Activated CD4-positive, alpha-beta memory T cell treated with anti-CD3 and anti-CD28 coated beads for 36 hours (primary cell): ENCODE data around the gene ARL17A. TPM values are rescaled to one million over a fixed set of nuclear protein-coding genes. Genes with fewer than 3 reads are reported as not detected.
"Not testable (repeated sequence)": the region's sequence is repeated elsewhere in the genome, so short reads cannot be mapped to it uniquely, and the experiment has no call there.

ENCODE experiments used
- CTCF ChIA-PET: fragments of 350-600 bp; sonication (Branson Sonifier 250); formaldehyde crosslinking; loops from one replicate; lab custom pipeline; 2021; ENCODE audit warnings: antibody characterized with exemption, inconsistent platforms; lab: Charles Lee
- POLR2A ChIA-PET: fragments of 350-600 bp; sonication (Branson Sonifier 250); formaldehyde crosslinking; loops from one replicate; lab custom pipeline; 2021; ENCODE audit warnings: antibody characterized with exemption; lab: Charles Lee
- DNase-seq: peaks from one replicate; pipeline ENCODE4 v3.0.0-alpha.2; 2020
- H3K27ac Mint-ChIP-seq: one replicate; pipeline ENCODE4 v1.8.0; 2021; ENCODE audit warnings: mixed read lengths
- H3K27me3 Mint-ChIP-seq: one replicate; pipeline ENCODE4 v1.8.0; 2021; ENCODE audit warnings: mixed read lengths
- H3K36me3 Mint-ChIP-seq: one replicate; pipeline ENCODE4 v1.8.0; 2021; ENCODE audit warnings: mixed read lengths
- H3K4me1 Mint-ChIP-seq: one replicate; pipeline ENCODE4 v1.8.0; 2021; ENCODE audit warnings: low read depth, mixed read lengths
- H3K4me3 Mint-ChIP-seq: one replicate; pipeline ENCODE4 v1.8.0; 2021; ENCODE audit warnings: mild to moderate bottlenecking, mixed read lengths
- H3K9me3 Mint-ChIP-seq: one replicate; pipeline ENCODE4 v1.8.0; 2021; ENCODE audit warnings: mixed read lengths
- intact Hi-C: fragments of 100-400 bp; cut with micrococcal nuclease; formaldehyde crosslinking; loops from one replicate; pipeline ENCODE4 v1.15.1; 2023
- total RNA-seq, 2 experiments: library from RNA; stranded (reverse); gene quantifications; one replicate each; pipeline ENCODE4 v1.2.3, GENCODE V29; 2021

ARL17A gene
- total RNA-seq, 2 experiments from 2014 or later = 14.7 to 15.7 TPM

DNA sequence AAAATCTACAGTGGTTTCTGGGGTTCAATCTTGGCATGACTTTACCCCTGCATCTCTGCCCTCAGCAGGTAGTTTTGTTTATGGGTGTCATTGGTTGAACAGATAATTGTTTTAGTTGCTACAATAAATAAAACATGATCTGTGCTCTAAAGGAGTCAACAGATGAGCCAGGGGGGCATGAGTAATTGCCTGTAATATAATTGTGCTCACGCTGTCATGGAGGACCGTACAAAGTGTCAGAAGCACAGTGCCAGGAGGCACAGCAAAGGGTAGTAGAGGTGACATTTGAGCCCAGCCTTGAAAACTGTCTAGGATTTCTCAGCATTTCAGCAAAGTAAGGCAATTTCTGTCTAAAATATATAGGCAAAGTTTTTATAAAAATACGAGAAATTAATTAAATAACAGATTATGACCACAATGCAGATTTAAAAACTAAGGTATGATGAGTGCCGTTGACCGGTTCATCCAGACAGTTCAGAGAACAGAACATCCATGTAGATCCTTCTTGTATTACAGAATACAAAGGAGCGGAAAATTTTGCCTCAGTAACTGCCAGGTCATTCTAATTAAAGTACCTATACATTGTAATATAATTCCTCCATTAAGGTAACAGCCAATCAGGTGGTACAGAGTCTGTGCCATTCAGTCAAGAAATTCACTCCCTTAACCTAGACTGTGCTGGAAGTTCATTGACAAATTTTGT, 79.9 kb downstream of the ARL17A start:
- H3K36me3 Mint-ChIP-seq, H3K4me1 Mint-ChIP-seq, H3K9me3 Mint-ChIP-seq, intact Hi-C loops, CTCF ChIA-PET, DNase-seq, H3K4me3 Mint-ChIP-seq, H3K27me3 Mint-ChIP-seq, H3K27ac Mint-ChIP-seq, POLR2A ChIA-PET: not testable (repeated sequence)

DNA sequence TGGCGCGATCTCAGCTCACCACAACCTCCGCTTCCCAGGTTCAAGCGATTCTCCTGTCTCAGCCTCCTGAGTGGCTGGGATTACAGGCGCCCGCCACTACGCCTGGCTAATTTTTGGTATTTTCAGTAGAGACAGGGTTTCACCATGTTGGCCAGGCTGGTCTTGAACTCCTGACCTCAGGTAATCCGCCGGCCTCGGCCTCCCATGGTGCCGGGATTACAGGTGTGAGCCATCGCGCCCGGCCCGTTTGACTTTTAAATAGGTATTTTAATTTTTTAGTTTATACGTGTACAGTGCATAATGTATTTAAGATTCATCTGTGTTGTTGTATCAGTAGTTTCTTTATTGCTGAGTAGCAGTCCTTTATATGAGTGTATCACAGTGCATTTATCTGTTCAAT, 87.5 kb downstream of the ARL17A start:
- H3K4me1 Mint-ChIP-seq, CTCF ChIA-PET, H3K36me3 Mint-ChIP-seq, H3K9me3 Mint-ChIP-seq, POLR2A ChIA-PET, H3K27me3 Mint-ChIP-seq, H3K4me3 Mint-ChIP-seq, H3K27ac Mint-ChIP-seq, intact Hi-C loops: not testable (repeated sequence)
- DNase-seq = peak; percentile 8

DNA sequence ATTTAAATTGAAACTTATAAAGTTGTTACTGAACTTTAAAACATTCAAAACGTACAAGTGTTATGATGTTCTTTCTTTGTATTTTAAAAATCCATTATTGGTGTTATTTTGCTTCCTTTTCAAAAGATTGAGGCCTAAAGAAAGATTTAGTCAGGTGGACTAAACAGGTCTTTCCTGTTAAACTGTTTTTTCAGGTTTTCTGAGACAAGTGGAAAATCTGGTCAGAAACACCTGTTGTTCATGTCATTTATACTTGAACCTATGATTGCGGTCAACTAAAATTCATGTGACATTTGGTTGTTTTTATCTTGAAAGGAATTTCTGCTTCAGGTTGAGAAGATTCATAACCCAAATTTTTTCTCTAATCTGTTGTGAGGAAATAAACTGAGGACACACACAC, 98.2 kb downstream of the ARL17A start:
- H3K27me3 Mint-ChIP-seq, H3K4me3 Mint-ChIP-seq, H3K4me1 Mint-ChIP-seq, H3K36me3 Mint-ChIP-seq, CTCF ChIA-PET, H3K9me3 Mint-ChIP-seq, intact Hi-C loops, DNase-seq, H3K27ac Mint-ChIP-seq, POLR2A ChIA-PET: not testable (repeated sequence)

DNA sequence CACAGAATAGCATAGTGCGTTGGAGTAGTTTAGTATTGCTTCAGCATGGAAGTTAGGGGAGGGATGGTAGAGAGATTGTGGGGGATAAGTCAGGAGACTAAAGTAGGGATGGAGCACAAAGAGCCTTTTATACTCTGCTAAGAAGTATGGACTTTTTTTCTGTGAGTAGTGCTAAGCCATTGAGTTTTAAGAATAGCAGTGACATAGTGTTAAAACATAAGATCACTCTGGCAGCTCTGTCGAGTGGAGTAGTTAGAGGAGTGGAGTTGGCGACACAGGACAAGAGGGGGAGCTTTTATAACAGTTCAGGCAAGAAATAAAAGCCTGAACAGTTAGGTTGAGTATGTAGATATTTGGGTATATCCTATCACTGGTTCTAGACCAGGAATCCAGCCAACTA, 100.7 kb downstream of the ARL17A start:
- H3K9me3 Mint-ChIP-seq, intact Hi-C loops, DNase-seq, POLR2A ChIA-PET, H3K27ac Mint-ChIP-seq, H3K27me3 Mint-ChIP-seq, H3K36me3 Mint-ChIP-seq, CTCF ChIA-PET, H3K4me1 Mint-ChIP-seq, H3K4me3 Mint-ChIP-seq: not testable (repeated sequence)

DNA sequence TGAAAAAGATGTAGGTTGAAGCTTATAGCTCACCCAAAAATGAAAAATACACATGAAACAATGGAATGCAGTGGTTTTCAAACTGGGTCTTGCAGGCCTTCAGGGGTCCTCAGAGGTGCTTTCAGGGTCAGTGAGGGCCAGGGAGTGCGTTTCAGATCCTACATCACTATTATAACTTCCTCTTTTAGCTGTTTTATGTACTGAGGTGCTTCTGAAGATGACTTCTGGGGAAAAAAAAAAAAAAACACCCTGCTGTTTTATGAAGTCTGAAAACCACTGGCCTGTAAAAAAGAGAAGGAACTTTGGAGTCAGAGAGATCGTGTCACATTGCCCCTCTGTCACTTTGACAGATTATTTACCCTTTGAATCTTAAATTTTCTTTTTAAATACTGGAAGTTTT, 103.9 kb downstream of the ARL17A start:
- H3K4me3 Mint-ChIP-seq, POLR2A ChIA-PET, intact Hi-C loops, H3K9me3 Mint-ChIP-seq, H3K27ac Mint-ChIP-seq, H3K27me3 Mint-ChIP-seq, H3K4me1 Mint-ChIP-seq, H3K36me3 Mint-ChIP-seq, CTCF ChIA-PET, DNase-seq: not testable (repeated sequence)

DNA sequence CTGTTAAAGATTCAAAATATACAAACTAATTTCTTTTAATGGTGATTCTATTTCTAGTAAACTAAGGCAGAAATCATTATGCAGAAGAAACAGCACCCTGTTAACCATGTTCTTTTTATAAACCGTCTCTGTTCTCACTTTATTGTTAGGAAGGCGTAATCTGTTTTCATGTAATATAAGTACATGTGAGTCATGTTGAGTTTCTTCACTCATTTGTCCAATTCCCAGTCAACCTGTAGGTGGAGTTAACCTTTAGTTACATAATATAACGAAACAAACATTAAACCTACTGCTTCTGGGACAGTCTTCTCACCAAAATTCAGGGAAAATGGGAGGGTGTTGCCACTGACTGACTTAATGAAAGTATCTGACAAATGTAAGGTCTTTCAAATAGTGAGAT, 105.0 kb downstream of the ARL17A start:
- H3K27ac Mint-ChIP-seq, CTCF ChIA-PET, H3K36me3 Mint-ChIP-seq, POLR2A ChIA-PET, H3K4me3 Mint-ChIP-seq, intact Hi-C loops, DNase-seq, H3K9me3 Mint-ChIP-seq, H3K27me3 Mint-ChIP-seq, H3K4me1 Mint-ChIP-seq: not testable (repeated sequence)

DNA sequence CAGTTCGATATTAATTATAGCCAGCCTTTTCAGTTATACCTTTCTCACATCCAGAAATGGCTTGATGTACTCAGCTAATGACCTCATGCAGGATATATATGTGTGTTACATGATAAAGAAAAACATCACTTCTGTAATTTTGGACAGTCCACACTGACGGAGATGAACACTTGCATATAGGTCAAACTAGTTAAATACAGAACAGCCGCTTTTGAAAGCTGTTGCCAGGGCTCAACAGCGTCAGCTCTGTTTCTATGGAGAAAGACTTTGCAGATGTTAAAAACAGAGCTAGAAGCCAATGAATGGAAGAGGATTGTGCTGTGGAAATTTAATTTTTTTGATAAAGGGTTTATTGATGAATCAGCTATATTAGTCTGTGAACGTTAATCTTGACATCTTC, 111.9 kb downstream of the ARL17A start:
- H3K9me3 Mint-ChIP-seq, H3K4me3 Mint-ChIP-seq, H3K27me3 Mint-ChIP-seq, H3K4me1 Mint-ChIP-seq, CTCF ChIA-PET, intact Hi-C loops, H3K27ac Mint-ChIP-seq, POLR2A ChIA-PET, H3K36me3 Mint-ChIP-seq, DNase-seq: not testable (repeated sequence)

Other genes with a start within 250 kb of the ARL17A start
- 10 to 100 TPM; 21.2 to 23.3 TPM for gene ARL17B, start 217.9 kb downstream of the ARL17A start, total RNA-seq
- gene LRRC37A2, start 67.2 kb downstream of the ARL17A start, total RNA-seq = 10 to 100 TPM; 11.1 to 11.2 TPM
- 10 to 100 TPM; 27.3 to 30.8 TPM for gene NSF, start 11.0 kb upstream of the ARL17A start, total RNA-seq
- gene WNT3, start 239.0 kb upstream of the ARL17A start, total RNA-seq = under 1 TPM; 0.12 to 0.19 TPM